Panc1 (cell line): ENCODE data around the gene SLC38A4.

ENCODE experiments used
- POLR2AphosphoS5 ChIP-seq: IDR thresholded peaks from 2 replicates; pipeline ENCODE4 v1.6.1; 2012; ENCODE audit warnings: mild to moderate bottlenecking, low read depth, low read length, moderate library complexity
- TF ChIP-seq, protein P1 (sequence below): fragments of 450-650 bp; IDR thresholded peaks from 2 replicates; pipeline ENCODE4 v1.5.1; 2017; ENCODE audit warnings: mild to moderate bottlenecking

DNA sequence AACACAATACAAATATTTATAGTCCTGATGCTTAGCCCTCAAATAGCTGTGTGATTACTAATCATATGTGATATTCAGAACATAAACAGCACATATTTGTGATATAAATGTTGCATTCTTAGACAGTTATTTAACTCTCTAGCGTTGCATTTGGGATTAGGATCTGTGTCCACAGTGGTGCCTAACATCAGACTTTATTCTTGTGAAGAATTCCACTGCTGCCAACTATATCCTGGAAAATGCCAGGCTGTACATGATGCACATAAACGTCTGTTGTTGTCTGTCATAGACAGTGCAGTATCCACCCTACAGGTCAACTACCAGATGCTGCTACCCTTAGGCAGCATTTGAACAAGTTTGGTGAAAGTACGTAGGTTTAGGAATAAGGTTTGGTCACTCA is 39.0 kb downstream of the SLC38A4 start:
- TF ChIP-seq, protein P1, sequence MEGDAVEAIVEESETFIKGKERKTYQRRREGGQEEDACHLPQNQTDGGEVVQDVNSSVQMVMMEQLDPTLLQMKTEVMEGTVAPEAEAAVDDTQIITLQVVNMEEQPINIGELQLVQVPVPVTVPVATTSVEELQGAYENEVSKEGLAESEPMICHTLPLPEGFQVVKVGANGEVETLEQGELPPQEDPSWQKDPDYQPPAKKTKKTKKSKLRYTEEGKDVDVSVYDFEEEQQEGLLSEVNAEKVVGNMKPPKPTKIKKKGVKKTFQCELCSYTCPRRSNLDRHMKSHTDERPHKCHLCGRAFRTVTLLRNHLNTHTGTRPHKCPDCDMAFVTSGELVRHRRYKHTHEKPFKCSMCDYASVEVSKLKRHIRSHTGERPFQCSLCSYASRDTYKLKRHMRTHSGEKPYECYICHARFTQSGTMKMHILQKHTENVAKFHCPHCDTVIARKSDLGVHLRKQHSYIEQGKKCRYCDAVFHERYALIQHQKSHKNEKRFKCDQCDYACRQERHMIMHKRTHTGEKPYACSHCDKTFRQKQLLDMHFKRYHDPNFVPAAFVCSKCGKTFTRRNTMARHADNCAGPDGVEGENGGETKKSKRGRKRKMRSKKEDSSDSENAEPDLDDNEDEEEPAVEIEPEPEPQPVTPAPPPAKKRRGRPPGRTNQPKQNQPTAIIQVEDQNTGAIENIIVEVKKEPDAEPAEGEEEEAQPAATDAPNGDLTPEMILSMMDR = no peak
- TF ChIP-seq POLR2AphosphoS5 = no peak
